ENCODE results near the gene COG5.

The COG5 gene

DNA sequence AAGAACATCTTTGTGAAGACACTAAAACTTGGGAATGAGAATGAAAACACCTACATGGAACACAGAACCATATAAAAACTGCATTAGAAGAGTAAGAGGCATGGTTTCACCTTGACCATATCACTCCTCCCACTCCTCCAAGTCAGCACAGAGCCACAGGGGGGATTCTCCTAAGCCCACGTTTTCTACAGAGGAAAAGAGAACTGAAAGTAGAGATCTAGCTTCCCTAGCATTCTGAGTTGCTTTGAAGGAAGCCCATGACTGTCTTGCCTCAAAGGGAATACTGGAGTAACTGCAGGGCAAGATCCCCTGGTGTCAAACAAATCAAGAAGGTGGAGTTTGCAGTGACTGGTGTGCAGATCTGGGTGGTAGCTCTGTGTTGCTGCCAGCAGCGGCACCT lies 351.0 kb downstream of the COG5 start:
- DNase-seq, result no peak

DNA sequence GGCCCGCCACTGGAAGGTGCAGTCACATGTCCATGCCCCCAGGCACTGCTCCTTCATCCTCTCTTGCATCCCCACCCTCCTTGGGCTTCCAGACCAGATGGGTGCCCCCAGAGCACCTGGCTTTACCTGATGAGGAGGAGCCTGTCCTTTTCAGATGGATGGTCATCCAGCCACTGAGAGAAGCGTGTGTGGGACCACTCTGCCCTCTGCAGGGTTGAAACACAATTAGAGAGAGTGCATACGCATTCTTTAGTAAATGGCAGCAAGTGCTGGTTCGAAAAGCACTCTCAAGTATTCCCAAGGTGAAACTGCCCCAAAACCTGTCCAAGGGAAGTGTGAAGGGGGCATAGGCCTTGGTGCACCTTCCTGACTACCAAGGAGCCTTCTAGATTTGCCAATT lies 353.3 kb downstream of the COG5 start:
- DNase-seq, result no peak

DNA sequence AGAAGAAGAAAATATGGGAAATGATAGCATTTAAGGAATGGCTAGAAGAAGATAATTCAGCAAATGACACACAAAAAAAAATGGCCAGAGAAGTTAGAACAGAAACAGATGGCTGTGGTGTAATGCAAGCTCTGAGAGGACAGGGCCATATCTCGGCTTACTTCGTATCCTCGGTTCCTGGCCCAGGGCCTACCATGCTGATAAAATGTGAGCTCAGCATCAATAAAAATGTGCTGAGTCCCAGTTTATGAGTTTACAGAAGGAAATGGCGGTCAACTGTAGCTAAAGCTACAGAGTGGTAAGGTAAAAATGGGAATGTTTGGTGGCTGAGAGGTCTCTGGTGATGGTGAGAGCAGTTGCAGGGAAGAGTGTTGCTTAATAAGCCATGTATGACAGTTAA lies 354.2 kb downstream of the COG5 start:
- no peak for DNase-seq

DNA sequence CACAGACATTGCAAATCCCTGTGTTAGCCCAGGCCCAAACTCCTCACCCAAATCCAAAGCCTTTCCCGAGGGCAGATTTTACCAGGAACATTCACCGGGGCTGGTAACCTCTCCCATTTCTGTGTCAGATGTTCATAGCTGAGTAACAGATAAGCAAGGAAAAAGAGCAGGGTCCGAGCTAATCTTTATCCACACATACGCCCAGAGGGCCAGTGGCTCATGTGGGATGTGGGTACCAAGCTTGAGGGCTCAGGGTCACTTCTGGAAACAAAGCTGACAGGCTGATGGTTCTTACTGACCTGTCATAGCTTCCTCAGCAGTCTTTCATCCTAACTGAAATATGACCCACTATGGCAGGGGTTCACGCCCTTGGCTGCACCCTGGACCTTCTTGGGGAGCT lies 355.2 kb downstream of the COG5 start:
- no peak for DNase-seq

DNA sequence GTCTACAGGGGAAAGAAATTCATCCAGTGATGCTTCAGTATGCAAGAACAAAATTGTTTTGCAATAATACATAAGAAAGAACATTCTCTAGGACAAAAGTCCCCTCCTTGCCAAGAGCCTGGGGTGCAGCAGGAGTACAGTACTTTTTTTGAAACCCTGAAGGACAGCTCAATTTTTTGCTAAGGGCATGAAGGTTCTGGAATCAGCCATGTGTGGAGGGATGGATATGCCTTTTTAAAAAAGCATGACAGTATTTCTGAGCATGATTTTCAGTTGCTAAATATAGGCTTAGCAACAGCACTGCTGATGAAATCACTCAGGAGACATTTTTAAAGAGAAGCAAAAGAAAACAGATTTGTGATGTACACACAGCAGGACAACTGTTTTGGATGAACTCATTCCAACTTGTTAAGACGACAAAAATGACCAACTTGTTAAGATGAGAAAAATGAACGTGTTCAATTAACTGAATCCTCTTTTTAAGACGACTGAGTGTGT lies 355.6 kb downstream of the COG5 start:
- no peak for DNase-seq

DNA sequence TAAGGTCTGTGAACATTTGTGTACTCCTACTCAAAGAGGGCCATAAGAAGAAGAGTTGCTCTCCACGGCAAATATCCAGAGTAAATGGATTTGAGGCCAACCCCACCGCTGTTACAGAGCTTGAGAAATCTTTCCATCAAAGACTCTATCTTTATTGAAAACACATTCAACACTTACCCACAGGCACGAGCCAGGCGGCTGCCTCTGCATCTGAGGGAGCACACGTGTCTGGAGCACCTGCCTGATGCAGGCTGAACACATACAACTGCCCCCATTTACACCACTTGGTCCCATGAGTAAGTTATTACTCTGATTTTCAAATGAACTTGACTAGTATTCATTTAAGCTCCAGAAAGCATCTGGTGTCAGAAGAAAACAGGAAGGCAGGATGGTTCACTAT lies 356.3 kb downstream of the COG5 start:
- no peak for DNase-seq

DNA sequence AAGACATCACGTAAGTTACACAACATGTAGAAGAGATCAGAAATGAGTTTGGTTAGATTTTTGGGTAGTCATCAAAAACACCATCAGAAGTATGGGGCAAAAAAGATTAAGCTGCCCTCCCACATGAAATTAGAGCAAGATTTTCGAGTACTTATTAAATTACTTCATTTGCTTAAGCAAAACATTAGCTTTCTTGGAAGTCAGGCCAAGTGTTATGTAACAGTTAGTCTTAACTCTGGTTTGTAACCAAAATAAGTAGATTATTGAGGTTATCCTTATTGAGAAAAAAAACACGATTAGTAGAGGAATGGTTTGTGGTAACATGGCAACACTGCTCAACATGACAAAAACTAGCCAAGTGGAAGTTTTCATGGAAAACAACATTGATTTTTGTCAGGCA lies 357.0 kb downstream of the COG5 start:
- DNase-seq, result no peak

DNA sequence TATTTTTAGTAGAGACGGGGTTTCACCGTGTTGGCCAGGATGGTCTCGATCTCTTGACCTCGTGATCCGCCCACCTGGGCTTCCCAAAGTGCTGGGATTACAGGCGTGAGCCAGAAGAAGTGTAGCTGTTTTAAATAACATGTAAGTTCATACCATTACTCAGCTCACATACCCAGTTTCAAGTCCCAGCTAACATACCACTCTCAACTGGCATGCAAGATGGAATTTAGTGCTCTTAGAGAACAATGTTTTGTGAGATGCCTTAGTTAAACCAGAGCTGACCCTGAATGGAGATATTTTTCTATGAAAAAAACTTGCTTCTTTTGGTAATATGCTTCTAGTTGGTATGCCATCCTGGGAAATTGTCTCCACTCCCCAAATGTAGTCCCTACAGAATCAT lies 357.6 kb downstream of the COG5 start:
- DNase-seq, result no peak

DNA sequence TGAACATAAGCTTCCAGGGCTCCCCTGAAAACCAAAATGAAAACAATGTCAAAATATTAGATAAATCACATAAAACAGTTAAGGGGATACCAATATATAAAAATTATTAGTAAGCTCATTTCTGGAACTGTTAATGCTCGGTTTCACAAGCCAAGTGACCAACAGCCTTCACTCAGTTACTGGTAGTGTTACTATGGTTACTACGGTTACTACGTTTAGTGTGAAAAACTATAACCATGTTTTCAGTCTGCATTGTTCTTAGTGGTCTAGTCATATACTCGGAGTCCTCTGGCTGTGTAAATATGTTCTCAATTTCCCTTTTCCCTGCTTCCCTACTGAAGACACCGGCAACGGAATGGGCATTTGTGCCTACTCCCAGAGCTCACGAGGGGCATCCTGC lies 360.1 kb downstream of the COG5 start:
- no peak for DNase-seq

DNA sequence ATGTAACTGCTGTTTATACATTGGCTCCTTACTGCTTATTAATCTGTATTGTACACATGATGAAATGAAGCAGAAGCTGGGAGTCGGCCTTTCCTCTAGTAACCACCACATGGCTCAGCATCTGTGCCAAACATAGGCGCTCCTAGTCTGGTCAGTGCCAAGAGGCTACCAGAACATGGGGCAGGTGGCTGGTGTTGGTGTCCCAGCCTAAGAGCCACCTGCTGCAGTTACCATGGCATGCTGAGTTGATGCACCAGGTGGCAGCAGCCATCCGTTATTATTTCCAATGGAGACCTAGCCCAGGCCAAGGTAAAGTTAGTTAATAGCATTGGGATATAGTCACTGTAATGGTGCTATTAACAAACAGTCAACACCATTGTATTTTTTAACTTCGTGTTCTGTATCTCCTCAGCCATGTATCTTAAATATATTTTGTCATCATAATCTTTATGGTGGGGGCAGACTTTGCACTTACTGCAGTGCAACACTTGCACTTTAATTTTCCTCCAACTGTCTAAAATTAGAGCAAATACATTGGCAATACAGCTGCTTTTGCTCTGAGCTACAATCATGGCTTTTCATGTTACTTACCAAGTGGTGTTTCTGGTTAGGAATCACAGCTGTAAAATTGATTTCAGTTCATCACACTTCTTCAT lies 361.8 kb downstream of the COG5 start:
- peak; percentile 21 for DNase-seq

DNA sequence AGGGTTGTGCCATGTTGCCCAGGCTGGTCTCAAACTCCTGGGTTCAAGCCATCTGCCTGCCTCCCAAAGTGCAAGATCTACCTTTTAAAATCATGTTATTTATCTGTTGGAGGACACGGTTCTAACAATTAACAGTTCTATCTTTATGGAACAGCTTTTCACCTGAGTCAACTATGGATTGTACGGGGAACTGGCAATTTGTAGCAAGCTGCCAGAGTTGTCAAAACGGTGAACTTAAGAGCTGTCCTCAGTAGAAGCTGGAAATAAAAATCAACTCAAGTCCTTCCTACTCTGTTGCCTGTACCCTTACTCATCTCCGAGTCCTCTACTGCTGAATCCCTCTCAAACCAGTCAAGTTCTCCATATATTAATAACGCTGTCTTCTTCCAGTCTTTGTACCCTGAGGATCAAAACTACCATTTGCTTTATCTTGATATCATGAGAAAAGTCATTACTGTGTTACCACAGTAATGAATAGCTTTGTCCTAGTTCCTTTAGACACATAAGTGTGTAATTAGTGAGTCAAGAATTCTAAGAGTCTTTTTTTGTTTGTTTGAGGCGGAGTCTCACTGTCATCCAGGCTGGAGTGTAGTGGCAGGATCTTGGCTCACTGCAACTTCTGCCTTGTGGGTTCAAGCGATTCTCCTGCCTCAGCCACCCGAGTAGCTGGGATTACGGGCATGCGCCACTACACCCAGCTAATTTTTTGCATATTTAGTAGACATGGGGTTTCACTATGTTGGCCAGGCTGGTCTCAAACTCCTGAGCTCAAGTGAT lies 366.7 kb downstream of the COG5 start:
- DNase-seq, result no peak

DNA sequence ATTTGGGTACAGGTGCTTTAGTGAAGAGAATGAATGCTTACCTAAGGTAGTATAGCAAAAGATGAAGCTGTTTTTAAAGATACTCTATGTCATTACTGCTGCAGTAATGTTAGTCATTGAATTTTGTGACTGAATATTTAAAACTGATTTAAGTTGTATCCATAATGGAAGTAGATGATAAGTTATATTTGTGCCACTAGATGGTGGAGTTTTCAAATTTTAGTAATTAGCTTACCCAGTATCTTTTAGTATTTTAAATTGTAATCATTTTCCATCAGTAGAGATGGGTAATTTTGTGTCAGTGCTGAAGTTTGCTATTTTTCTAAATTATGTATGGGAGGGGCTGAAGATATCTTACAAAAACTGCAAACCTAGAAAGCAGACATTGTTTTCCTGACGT lies 369.7 kb downstream of the COG5 start:
- no peak for DNase-seq

DNA sequence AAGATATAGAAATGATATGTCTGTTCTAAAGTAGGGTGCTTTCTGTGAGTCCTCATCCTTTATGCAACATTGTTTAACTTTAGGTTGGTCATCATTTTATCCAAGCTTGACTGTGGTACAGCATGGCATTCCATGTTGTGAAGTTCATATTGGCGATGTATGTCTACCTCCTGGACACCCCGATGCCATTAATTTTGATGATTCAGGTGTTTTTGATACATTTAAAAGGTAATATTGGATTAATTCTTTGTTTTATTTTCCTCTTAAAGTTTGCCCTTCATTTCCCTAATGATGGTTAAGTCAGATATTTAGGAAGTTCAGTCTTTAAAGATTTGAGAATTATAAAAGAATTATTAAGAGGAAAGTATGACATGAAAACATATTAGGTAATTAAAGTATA lies 373.6 kb downstream of the COG5 start:
- DNase-seq, result no peak

DNA sequence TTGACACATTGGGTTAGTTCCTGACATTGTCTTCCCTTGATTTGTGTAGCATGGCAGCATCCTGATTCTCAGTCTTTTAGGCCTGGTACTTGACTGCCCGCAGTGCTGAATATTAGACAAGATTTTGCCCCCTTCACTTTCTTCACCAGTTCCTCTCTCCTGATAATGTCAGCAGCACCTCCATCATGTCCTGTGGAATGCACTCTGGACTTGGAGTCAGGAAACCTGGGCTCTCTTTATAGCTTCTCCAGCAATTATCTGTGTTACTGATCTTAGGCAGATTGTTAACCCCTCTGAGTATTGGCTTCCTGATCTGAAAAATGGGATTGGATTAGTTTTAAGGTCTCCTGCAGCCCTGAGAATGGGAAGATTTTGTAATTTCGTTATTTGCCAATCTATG lies 375.9 kb downstream of the COG5 start:
- no peak for DNase-seq

DNA sequence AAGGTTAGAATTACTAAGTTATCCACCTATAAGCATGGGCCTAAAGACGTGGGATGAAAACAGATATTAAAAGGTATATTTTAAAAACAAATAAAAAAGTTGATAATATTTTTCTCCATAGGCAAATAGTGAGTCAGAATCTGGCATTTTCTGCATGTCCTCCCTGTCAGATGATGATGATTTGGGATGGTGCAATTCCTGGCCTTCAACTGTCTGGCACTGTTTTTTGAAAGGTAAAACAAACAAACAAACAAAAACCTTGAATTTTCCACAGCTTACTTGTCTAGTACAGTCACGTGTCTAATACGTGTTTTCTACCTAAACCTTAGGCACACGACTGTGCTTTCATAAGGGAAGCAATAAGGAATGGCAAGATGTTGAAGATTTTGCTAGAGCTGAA lies 377.5 kb downstream of the COG5 start:
- no peak for DNase-seq

DNA sequence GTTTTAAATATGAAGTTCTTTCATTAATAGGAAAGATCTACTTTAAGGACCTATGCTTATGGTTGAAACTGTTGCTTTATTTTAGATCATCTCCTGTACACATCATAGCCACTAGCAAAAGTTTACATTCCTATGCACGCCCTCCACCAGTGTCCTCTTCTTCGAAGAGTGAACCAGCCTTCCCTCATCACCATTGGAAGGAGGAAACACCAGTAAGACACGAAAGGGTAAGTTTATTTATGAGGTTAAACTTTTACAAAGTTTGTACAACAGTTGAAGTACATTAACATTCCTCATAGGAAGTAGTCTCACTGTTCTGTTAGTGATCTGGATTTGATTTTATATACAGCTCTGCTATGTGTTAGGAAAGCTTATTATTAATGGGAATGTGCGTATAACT lies 378.0 kb downstream of the COG5 start:
- no peak for DNase-seq

DNA sequence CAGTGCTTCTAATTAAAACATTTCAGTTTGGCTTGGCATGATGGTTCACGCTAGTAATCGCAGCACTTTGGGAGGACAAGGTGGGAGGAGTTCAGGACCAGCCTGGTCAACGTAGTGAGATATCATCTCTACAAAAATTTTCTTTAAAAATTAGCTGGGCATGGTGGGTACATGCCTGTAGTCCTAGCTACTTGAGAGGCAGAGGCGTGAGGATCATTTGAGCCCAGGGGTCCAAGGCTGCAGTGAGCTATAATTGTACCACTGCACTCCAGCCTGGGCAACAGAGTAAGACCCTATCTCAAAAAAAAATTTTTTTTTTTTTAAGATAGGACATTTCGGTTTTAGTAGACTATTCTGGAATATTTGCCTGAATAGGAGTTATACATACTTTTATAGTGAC lies 382.5 kb downstream of the COG5 start:
- DNase-seq, result no peak

DNA sequence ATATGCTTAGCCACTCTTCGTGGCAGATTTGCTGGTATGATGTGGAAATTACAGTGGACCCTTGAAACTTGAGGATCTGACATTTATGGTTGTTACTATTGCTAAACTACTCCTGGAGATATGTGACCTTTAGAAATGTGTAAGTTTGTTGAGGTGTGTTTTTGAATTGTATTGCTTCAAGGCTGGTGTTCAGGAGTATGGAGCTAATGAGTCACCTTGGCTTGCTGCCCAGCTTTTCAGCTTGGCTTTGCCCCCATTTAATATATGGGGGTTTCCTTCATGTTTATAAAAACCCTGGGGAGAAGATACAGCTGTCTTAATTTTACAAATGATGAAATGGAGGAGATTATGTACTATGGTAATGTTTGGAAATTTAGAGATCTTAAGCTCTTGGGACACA lies 383.3 kb downstream of the COG5 start:
- DNase-seq, result peak; percentile 69

DNA sequence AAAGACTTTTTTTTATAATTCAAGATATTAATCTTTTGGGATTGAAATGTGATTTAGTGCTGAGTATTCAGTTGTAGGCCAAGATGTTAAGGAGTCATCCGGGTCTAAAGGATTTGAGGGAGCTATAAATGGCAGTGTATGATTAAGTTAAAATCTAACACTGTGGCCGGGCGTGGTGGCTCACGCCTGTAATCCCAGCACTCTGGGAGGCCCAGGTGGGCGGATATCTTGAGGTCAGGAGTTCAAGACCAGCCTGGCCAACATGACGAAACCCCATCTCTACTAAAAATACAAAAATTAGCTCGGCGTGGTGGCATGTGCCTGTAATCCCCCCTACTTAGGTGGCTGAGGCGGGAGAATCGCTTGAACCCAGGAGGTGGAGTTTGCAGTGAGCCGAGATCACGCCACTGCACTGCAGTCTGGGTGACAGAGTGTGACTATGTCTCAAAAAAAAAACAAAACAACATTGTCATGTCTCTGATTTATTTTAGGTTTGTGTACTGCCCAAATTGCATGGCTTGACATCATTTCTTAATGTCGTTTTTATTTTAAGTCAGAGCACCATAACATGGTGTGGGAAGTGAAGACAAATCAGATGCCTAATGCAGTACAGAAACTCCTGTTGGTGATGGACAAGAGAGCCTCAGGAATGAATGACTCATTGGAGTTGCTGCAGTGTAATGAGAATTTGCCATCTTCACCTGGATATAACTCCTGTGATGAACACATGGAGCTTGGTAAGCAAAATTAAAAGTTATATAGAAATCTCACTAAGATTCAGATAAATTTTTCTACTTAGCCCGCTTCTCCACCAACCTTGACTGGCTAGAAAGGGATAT lies 384.2 kb downstream of the COG5 start:
- peak; percentile 13 for DNase-seq

DNA sequence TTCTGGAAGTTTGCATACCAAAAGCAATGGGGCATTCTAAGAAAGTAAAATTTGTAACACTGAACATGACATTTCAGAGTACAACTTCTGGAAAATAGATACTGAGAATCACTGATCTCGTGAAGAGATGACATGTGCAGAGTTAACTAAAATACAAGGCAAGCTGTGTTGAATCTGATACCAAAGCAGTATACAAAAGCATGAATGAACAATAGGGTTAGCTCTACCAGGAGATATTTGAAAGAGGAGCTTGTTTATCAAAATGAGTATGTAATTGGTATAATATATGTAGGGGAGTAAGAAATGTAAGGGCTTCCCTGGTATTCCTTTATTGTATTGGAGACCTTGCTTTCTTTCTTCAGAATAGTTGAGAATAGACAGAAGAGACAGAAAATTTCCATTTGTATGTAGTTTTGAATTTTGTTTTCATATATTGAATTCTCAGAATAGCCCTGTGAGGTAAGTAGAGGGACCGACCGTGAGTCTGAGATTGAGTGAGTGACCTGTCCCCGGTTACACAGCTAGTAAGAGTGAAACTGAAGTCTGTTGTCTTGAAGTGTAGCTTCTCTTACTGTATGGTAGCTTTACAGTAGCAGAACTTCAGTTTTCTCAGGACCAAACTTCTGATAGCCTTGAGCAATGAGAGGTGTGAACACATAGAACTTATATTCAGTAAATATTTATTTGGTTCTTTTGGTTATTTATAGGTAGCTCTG lies 389.9 kb downstream of the COG5 start:
- DNase-seq, result no peak

DNA sequence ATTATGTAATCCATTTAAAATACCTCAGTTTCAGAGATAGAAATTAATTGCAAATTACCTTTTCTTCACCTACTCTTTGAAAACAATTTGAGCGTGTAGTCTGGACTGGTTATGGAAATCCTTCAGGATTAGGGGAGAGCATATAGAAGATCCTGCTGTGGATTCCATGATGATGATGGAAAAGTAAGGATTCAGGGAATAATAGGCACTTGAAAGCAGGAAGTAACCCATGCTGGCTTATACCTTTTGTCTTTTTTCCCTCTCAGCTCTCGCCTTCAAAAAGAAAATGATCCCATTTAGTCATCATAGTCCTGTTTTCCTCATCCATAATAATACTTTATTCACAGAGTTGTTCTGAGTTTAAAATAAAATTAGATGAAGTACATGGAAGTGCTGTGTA lies 390.5 kb downstream of the COG5 start:
- DNase-seq, result no peak

DNA sequence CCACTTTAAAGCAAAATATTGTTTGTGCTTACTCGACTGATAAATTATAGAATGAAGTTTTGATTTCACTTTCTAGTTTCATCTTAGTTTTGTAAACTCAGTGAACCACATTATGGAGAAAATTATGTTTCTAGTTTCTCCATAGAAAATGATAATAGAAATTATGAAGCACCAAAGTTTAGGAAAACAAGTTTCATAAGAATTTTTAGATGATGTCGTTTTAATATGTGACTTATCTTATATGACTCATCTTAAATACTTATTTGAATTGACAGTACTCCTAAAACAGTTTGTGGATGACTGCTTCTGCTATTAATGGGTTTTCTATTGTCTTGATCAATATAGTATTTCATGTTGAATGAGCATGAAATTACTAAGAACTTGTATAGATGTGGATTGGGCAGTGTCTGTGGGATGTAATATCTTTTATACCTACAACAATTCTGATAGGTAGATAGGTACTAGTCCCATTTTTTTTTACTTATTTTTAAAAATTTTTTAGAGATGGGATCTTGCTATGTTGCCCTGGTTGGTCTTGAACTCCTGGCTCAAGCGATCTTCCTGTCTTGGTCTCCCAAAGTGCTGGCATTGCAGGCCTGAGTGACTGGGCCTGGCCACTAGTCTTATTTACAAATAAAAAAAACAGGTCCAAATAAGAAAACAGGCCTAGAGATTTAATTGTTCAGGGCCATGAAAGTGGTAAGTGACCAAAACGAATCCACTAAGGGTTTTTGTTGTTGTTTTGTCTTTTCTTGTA lies 391.3 kb downstream of the COG5 start:
- no peak for DNase-seq
